Ishikawa (cell line): ENCODE results near the gene DGCR8.

Source experiments
- CEBPB ChIP-seq: IDR thresholded peaks from 2 replicates; pipeline ENCODE4 v1.6.1; 2012
- CREB1 ChIP-seq: IDR thresholded peaks from 2 replicates; pipeline ENCODE4 v1.6.1; 2012; ENCODE audit warnings: low read depth
- EP300 ChIP-seq: IDR thresholded peaks from 2 replicates; pipeline ENCODE4 v1.6.1; 2012; ENCODE audit warnings: borderline replicate concordance
- MAX ChIP-seq: IDR thresholded peaks from 2 replicates; pipeline ENCODE4 v1.6.1; 2012
- NFIC ChIP-seq: IDR thresholded peaks from 2 replicates; pipeline ENCODE4 v1.6.1; 2012
- RAD21 ChIP-seq: IDR thresholded peaks from 2 replicates; pipeline ENCODE4 v1.6.1; 2012; ENCODE audit warnings: low read depth
- TAF1 ChIP-seq: IDR thresholded peaks from 2 replicates; pipeline ENCODE4 v1.6.1; 2012; ENCODE audit warnings: low read depth, mild to moderate bottlenecking
- TCF12 ChIP-seq: IDR thresholded peaks from 2 replicates; pipeline ENCODE4 v1.6.1; 2012; ENCODE audit warnings: low read depth
- TEAD4 ChIP-seq: IDR thresholded peaks from 2 replicates; pipeline ENCODE4 v1.6.1; 2012
- YY1 ChIP-seq: IDR thresholded peaks from 2 replicates; pipeline ENCODE4 v1.6.1; 2012; ENCODE audit warnings: low read depth
- ZBTB7A ChIP-seq: IDR thresholded peaks from 2 replicates; pipeline ENCODE4 v1.6.1; 2012; ENCODE audit warnings: low read depth

DNA sequence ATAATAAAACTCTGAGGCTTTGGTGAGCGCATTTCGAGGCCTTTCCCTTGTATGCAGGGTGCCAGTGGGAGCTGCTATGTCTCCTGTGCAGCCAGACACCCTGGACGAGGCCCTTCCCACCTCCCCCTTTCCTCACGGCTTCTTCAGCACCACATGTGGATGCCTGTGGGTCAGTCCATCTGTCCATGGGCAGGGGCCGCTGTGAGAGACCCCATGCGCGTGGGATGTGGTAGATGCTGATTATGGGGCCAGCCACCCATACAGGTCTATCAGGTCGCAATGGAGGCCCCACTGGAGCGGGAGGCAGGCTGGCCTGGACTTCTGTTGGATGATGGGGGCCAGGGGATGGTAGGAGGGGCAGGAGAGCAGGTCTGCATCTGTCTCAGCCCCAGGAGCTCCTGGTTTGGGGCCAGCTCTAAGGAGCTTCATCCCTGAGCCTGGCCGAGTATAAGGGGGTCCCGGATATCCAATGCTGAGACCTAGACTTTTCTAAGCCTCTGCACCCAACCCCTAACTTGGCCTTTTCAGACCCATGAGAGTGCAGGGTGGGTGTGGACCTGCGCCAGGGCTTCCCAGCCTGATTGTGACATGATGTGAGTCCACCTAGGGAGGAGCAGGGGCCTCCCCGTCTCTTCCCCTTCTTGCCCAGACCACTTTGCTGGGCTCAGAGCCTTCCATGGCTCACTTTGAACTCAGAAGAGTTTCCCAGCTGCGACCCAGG, 14.0 kb upstream of the DGCR8 start:
- TF ChIP-seq MAX: no peak
- no peak for TF ChIP-seq RAD21
- no peak for TF ChIP-seq TAF1
- TF ChIP-seq EP300: no peak
- no peak for TF ChIP-seq CEBPB
- TF ChIP-seq NFIC: no peak
- TF ChIP-seq YY1: no peak
- no peak for TF ChIP-seq TCF12
- TF ChIP-seq CREB1: no peak
- no peak for TF ChIP-seq ZBTB7A
- TF ChIP-seq TEAD4: no peak
